Measurements from ENCODE around the gene ENPP6.

DNA sequence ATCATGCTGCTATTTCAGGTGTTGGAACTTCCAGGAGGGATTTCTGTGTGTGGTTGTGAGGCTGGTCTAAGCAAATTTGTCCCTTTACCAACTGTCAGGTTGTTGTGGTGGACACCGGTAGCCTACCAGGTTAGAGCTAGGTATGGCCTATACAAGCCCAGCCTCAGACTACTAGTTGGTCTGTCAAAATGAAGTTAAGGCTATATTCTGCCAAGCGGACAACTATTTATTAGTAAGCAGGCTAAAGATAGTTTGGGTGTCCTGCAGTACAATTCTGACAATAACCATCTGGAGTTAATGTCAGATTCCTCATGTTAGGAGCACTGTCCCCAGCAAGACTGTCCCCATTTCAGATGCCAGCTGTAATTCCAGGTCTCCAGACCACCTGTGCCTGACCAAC is 13.9 kb upstream of the ENPP6 start:
- TF ChIP-seq ARNTL (CRISPR knock-in tag; IDR thresholded peaks at IDR 0.05; ENCODE audit: borderline replicate concordance, low read depth) (no peak), ISL1 (CRISPR knock-in tag; IDR thresholded peaks at IDR 0.05) (no peak), CREB5 (CRISPR knock-in tag; IDR thresholded peaks at IDR 0.05; ENCODE audit: low read depth) (no peak), PATZ1 (CRISPR knock-in tag; IDR thresholded peaks at IDR 0.05; ENCODE audit: borderline replicate concordance) (no peak), RARB (CRISPR knock-in tag; IDR thresholded peaks at IDR 0.05) (no peak), ZNF8 (CRISPR knock-in tag; IDR thresholded peaks at IDR 0.05) (no peak), ZFP3 (CRISPR knock-in tag; IDR thresholded peaks at IDR 0.05) (no peak), ZC3H10 (CRISPR knock-in tag; IDR thresholded peaks at IDR 0.05) (no peak), TCF4 (CRISPR knock-in tag; IDR thresholded peaks at IDR 0.05; ENCODE audit: borderline replicate concordance) (no peak), ZNF70 (CRISPR knock-in tag; IDR thresholded peaks at IDR 0.05) (no peak), GLIS3 (CRISPR knock-in tag; IDR thresholded peaks at IDR 0.05) (no peak), TOX (CRISPR knock-in tag; IDR thresholded peaks at IDR 0.05; ENCODE audit: borderline replicate concordance) (no peak)
